Measurements from ENCODE around the gene ST3GAL4.

GRCh38 chr11:126313826-126314225 lies 41.7 kb upstream of the ST3GAL4 start:
- TF ChIP-seq CTCF (IDR thresholded peaks at IDR 0.05) (no peak), POLR2A (IDR thresholded peaks at IDR 0.05) (no peak)
